ENCODE results near the gene ARPIN.
"Not testable (repeated sequence)": the region's sequence is repeated elsewhere in the genome, so short reads cannot be mapped to it uniquely, and the experiment has no call there.

The ARPIN gene

GRCh38 chr15:89909611-89910010, 3.1 kb downstream of the ARPIN start:
- no peak for DNase-seq

GRCh38 chr15:89908226-89908625, 4.5 kb downstream of the ARPIN start:
- no peak for DNase-seq

GRCh38 chr15:89907289-89907688, 5.5 kb downstream of the ARPIN start:
- no peak for DNase-seq

GRCh38 chr15:89905846-89906378, 6.8 kb downstream of the ARPIN start:
- no peak for DNase-seq

GRCh38 chr15:89904519-89904918, 8.2 kb downstream of the ARPIN start:
- no peak for DNase-seq

GRCh38 chr15:89903858-89904130, 9.0 kb downstream of the ARPIN start:
- no peak for DNase-seq

- DNase-seq = no peak
These were observed 9.5 kb downstream of the ARPIN start for GRCh38 chr15:89903015-89903857.

GRCh38 chr15:89900849-89901248, 11.9 kb downstream of the ARPIN start:
- no peak for DNase-seq

- no peak for DNase-seq
These were observed 12.7 kb downstream of the ARPIN start for GRCh38 chr15:89899951-89900567.

- no peak for DNase-seq
These were observed 13.3 kb downstream of the ARPIN start for GRCh38 chr15:89899295-89899945.

GRCh38 chr15:89898614-89899294, 14.0 kb downstream of the ARPIN start:
- no peak for DNase-seq

- DNase-seq = no peak
These were observed 14.6 kb downstream of the ARPIN start for GRCh38 chr15:89898146-89898545.

- DNase-seq = peak; percentile 89
These were observed 18.9 kb downstream of the ARPIN start, which contains the start of gene AP3S2 for GRCh38 chr15:89893696-89894447. AP3S2 (minus strand) TSS chr15:89893994; CDS start chr15:89893949, 45 bp downstream.

GRCh38 chr15:89893027-89893426, 19.7 kb downstream of the ARPIN start:
- no peak for DNase-seq

- no peak for DNase-seq
These were observed 24.4 kb downstream of the ARPIN start for GRCh38 chr15:89888214-89888804.

GRCh38 chr15:89885611-89886010, 27.1 kb downstream of the ARPIN start:
- DNase-seq = no peak

GRCh38 chr15:89885179-89885578, 27.6 kb downstream of the ARPIN start:
- DNase-seq = not testable (repeated sequence)

- no peak for DNase-seq
These were observed 29.2 kb downstream of the ARPIN start for GRCh38 chr15:89883518-89883917.

GRCh38 chr15:89880727-89881126, 32.0 kb downstream of the ARPIN start:
- DNase-seq = no peak

GRCh38 chr15:89878323-89878722, 34.4 kb downstream of the ARPIN start:
- no peak for DNase-seq

GRCh38 chr15:89877083-89877425, 35.7 kb downstream of the ARPIN start:
- no peak for DNase-seq

- no peak for DNase-seq
These were observed 36.2 kb downstream of the ARPIN start for GRCh38 chr15:89876396-89877082.
